A172 (cell line): ENCODE data around the gene HOXA4. TPM values are rescaled to one million over a fixed set of nuclear protein-coding genes. Genes with fewer than 3 reads are reported as not detected.

ENCODE experiments used
- DNase-seq: peaks from one replicate; pipeline ENCODE4 v3.0.0-alpha.2; 2015; ENCODE audit warnings: low spot score
- total RNA-seq: library from RNA; depleted of rRNA; stranded (reverse); fragments of >200 nt; shearing (Covaris generic); gene quantifications from 2 replicates; pipeline ENCODE4 v1.2.3, GENCODE V29; 2014

The HOXA4 gene
- total RNA-seq, 1 experiment from 2014 or later: 2.0 TPM

GRCh38 chr7:27133409-27134231 lies 3.1 kb upstream of the HOXA4 start:
- no peak for DNase-seq

GRCh38 chr7:27132978-27133377 lies 2.4 kb upstream of the HOXA4 start:
- DNase-seq: no peak

GRCh38 chr7:27132214-27132613 lies 1.7 kb upstream of the HOXA4 start:
- DNase-seq: no peak

- DNase-seq: no peak
These were observed 848 bp upstream of the HOXA4 start for GRCh38 chr7:27131390-27131819.

- no peak for DNase-seq
These were observed 623 bp downstream of the HOXA4 start for GRCh38 chr7:27129729-27130539.

- no peak for DNase-seq
These were observed 1.5 kb downstream of the HOXA4 start for GRCh38 chr7:27128776-27129728.

- no peak for DNase-seq
These were observed 2.5 kb downstream of the HOXA4 start for GRCh38 chr7:27128034-27128433.

- no peak for DNase-seq
These were observed 3.8 kb downstream of the HOXA4 start for GRCh38 chr7:27126596-27127327.

GRCh38 chr7:27125986-27126394 lies 4.6 kb downstream of the HOXA4 start:
- no peak for DNase-seq

- no peak for DNase-seq
These were observed 5.5 kb downstream of the HOXA4 start for GRCh38 chr7:27124902-27125689.

GRCh38 chr7:27124096-27124901 lies 6.3 kb downstream of the HOXA4 start:
- DNase-seq: peak; percentile 94

GRCh38 chr7:27123477-27124053 lies 7.0 kb downstream of the HOXA4 start:
- no peak for DNase-seq

- no peak for DNase-seq
These were observed 7.5 kb downstream of the HOXA4 start for GRCh38 chr7:27123007-27123476.

GRCh38 chr7:27122077-27122910 lies 8.3 kb downstream of the HOXA4 start:
- no peak for DNase-seq

- no peak for DNase-seq
These were observed 8.9 kb downstream of the HOXA4 start for GRCh38 chr7:27121684-27122076.

GRCh38 chr7:27119412-27119911 lies 11.1 kb downstream of the HOXA4 start:
- DNase-seq: no peak

GRCh38 chr7:27118580-27118979 lies 12.0 kb downstream of the HOXA4 start:
- DNase-seq: no peak
